Lower lobe of right lung (tissue), 2 donors: ENCODE results near the gene HEYL. TPM values are rescaled to one million over a fixed set of nuclear protein-coding genes. Genes with fewer than 3 reads are reported as not detected.

Experiments
- ATAC-seq, 2 donors: fragments of 200-7000 bp; cut with Tn5 transposase; one replicate each; pipeline ENCODE4 v1.9.1; 2020 to 2022; ENCODE audit warnings: mild to moderate bottlenecking in 2 of 2, moderate library complexity in 2 of 2
- DNase-seq: peaks from one replicate; pipeline ENCODE4 v3.0.0-alpha.2; 2020
- H3K27ac ChIP-seq: fragments of 200-600 bp; one replicate; pipeline ENCODE4 v1.8.0; 2022
- H3K27me3 ChIP-seq: fragments of 200-600 bp; one replicate; pipeline ENCODE4 v1.8.0; 2022; ENCODE audit warnings: low read depth
- H3K36me3 ChIP-seq: fragments of 200-600 bp; one replicate; pipeline ENCODE4 v1.8.0; 2022; ENCODE audit warnings: mild to moderate bottlenecking
- H3K4me1 ChIP-seq: fragments of 200-600 bp; one replicate; pipeline ENCODE4 v1.8.0; 2022
- H3K4me3 ChIP-seq: fragments of 200-600 bp; one replicate; pipeline ENCODE4 v1.8.0; 2022; ENCODE audit warnings: mild to moderate bottlenecking
- H3K9me3 ChIP-seq: fragments of 200-600 bp; one replicate; pipeline ENCODE4 v1.8.0; 2022
- CTCF ChIP-seq: fragments of 200-600 bp; IDR thresholded peaks from one replicate; pipeline ENCODE4 v1.8.0; 2022; ENCODE audit warnings: antibody characterized with exemption, mild to moderate bottlenecking
- intact Hi-C: fragments of 100-400 bp; cut with DNase I; formaldehyde crosslinking; loops from one replicate; pipeline ENCODE4 v1.11.0; 2022
- total RNA-seq: library from RNA; stranded (reverse); fragmentation: NEBNext Ultra II Directional; extraction: Animal tissue kit (Norgen Biotek cat#: 25700); gene quantifications from one replicate; pipeline ENCODE4 v1.2.1, GENCODE V29; 2021
- donor health status: DM: no; HTN: yes; CAD: no; lungs with severe emphysema.

Gene HEYL
- total RNA-seq, 1 donor from 2014 or later, result 10.4 TPM

DNA sequence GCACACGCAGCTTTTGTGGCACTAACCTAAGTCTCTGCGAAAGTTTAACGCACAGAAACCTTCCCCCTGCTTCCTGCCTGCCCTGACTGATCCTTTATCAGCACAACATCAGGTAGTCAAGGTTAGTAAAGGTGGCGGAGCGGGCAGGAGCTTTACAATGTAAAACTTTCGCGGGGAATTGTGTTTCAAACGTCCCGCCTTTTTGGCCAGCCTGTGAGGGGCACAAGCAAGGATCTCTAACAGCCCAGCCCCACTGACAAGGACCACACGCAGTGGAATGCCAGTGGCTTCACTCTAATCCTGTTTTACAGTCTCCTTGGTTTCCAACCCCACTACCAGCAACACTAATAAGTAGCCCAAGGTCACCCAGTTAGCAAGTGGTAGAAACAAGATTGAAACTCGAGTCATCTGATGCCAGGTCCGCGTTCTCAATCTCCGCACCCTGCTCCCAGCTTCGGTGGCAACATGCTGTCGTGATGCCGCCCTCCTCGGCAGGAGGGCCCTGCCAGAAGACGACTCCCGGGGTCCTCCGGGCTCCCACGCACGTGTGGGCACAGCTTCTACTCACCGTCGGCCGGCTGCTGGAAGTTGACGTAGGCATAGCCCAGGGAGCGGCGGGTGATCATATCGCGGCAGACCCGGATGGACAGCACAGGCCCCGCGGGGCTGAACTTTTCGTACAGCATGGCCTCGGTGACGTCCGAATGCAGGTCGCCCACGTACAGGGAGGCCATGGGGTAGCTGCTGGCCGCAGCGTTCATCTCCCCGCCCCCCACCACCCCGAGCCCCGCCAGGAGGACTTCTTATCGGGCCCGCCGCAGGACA lies 64.0 kb downstream of the HEYL start:
- H3K27ac ChIP-seq, result peak overlapping the region; percentile 87

GRCh38 chr1:39574646-39575045 lies 64.8 kb downstream of the HEYL start:
- ATAC-seq (no peak), DNase-seq (no peak)
- Histone ChIP-seq H3K36me3 (peaks cover 46% of the 10 kb centered on the region), H3K27me3 (no peaks in the 10 kb centered on the region), H3K4me1 (peaks cover 30% of the 10 kb centered on the region), H3K9me3 (no peaks in the 10 kb centered on the region), H3K27ac (no peak overlapping the region), H3K4me3 (peak overlapping the region; percentile 90)
- intact Hi-C loops, result no loop called here
- TF ChIP-seq CTCF, result no peak

More for the DNA sequence above, 64.0 kb downstream of the HEYL start:
- DNase-seq, result peak; percentile 81
- Histone ChIP-seq H3K4me1 (peaks cover 30% of the 10 kb centered on the region), H3K9me3 (no peaks in the 10 kb centered on the region), H3K27me3 (no peaks in the 10 kb centered on the region), H3K4me3 (peak overlapping the region; percentile 90), H3K36me3 (peaks cover 38% of the 10 kb centered on the region)
- ATAC-seq, result peak; percentile 79 to 81
- TF ChIP-seq CTCF, result no peak
- intact Hi-C loops, result no loop called here

Other genes starting within 250 kb of the HEYL start
- gene BMP8A, start 148.0 kb downstream of the HEYL start, total RNA-seq, result not detected
- gene PABPC4, start 62.9 kb downstream of the HEYL start, total RNA-seq, result 203 TPM
- not detected for gene NT5C1A, start 32.5 kb upstream of the HEYL start, total RNA-seq
- gene HPCAL4, start 51.8 kb upstream of the HEYL start, total RNA-seq, result 0.41 TPM
- 34.6 TPM for gene PPIE, start 99.2 kb upstream of the HEYL start, total RNA-seq
- gene OXCT2, start 131.7 kb upstream of the HEYL start, total RNA-seq, result 0.47 TPM
- gene BMP8B, start 149.2 kb upstream of the HEYL start, total RNA-seq, result 1.7 TPM
- 12.3 TPM for gene TRIT1, start 243.9 kb upstream of the HEYL start, total RNA-seq